ENCODE results near the gene AUTS2. TPM values are rescaled to one million over a fixed set of nuclear protein-coding genes. Genes with fewer than 3 reads are reported as not detected.

AUTS2 gene
- total and polyA plus RNA-seq, 4 donors: 4.9 to 24.4 (median 7.0) TPM

- Histone ChIP-seq H3K4me1 (ENCODE audit: control insufficient read depth in 4 of 4, insufficient read depth in 4 of 4, low read length in 3 of 4) (no peaks in the 10 kb centered on the region), H3K9me3 (ENCODE audit: control insufficient read depth in 4 of 4, low read length in 3 of 4) (no peaks in the 10 kb centered on the region), H3K27me3 (ENCODE audit: control insufficient read depth in 4 of 4, insufficient read depth in 4 of 4, low read length in 3 of 4) (no peaks in the 10 kb centered on the region), H3K36me3 (ENCODE audit: control insufficient read depth in 4 of 4, insufficient read depth in 3 of 4, low read depth in 1 of 4, low read length in 3 of 4) (no peaks in the 10 kb centered on the region), H3K27ac (ENCODE audit: low read depth in 1 of 2, low read length in 2 of 2) (no peak overlapping the region), H3K9ac (ENCODE audit: low read depth in 1 of 2, low read length in 2 of 2) (no peak overlapping the region), H3K4me3 (ENCODE audit: low read depth in 1 of 3, low read length in 3 of 3) (no peak overlapping the region)
- DNase-seq (ENCODE audit: low spot score): no peak
- TF ChIP-seq FOXA2 (IDR thresholded peaks at IDR 0.05): no peak
- TF ChIP-seq, protein P1, sequence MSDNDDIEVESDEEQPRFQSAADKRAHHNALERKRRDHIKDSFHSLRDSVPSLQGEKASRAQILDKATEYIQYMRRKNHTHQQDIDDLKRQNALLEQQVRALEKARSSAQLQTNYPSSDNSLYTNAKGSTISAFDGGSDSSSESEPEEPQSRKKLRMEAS (IDR thresholded peaks at IDR 0.05): no peak
- TF ChIP-seq YY1 (IDR thresholded peaks at IDR 0.05): no peak
- no peak for TF ChIP-seq EGR1 (IDR thresholded peaks at IDR 0.05; ENCODE audit: low read depth in 2 of 2)
- no peak for TF ChIP-seq HNF4G (IDR thresholded peaks at IDR 0.05)
- TF ChIP-seq JUND (IDR thresholded peaks at IDR 0.05): no peak
- no peak for TF ChIP-seq TAF1 (conservative IDR thresholded peaks at IDR 0.05)
- TF ChIP-seq SP1 (IDR thresholded peaks at IDR 0.05): no peak
- no peak for TF ChIP-seq RXRA (IDR thresholded peaks at IDR 0.05)
- TF ChIP-seq GABPA (IDR thresholded peaks at IDR 0.05 in 1 of 2, conservative IDR thresholded peaks at IDR 0.05 in 1 of 2): no peak
- 92% methylated on average over 5 of the region's 5 CpGs for WGBS
Measured at GRCh38 chr7:69817841-69818635, 219.8 kb downstream of the AUTS2 start.

DNA sequence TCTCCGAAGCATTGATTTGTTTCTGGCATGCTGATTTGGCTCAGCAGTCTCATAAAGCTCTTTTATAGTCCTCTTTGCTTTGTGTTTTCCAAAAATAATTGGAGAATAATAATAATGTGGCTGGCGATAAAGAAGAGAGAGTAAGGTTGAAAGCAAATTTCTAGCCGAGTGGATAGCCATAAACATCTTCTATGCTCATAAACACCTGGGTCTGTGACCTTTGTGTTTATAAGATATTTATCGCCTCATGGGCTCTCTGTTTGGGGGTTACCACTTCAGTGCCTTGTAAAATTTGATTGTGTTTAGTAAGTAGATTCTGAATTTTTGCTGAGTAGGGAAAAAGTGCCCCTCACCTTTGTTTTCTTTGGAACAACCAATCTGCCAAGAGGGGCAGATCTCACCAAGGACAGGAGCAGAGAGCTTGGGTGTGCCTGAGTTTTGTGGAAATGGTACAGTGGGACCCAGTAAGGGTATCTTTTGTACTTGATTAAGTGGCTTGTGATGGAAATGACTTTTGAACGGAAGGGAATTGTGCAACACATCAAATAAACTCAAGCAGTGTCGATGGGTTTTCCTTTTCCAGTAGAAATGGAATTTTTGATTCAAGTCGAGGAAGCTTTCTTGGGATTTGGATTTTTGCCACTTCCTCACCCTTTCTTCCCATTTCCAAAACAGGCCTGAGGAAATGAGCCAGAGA lies 220.5 kb downstream of the AUTS2 start:
- TF ChIP-seq REST (IDR thresholded peaks at IDR 0.05) (no peak), SP1 (IDR thresholded peaks at IDR 0.05) (no peak), JUND (IDR thresholded peaks at IDR 0.05) (no peak), TAF1 (conservative IDR thresholded peaks at IDR 0.05) (no peak), RXRA (IDR thresholded peaks at IDR 0.05) (no peak), HNF4G (IDR thresholded peaks at IDR 0.05) (no peak), ZBTB33 (IDR thresholded peaks at IDR 0.05) (no peak), FOXA1 (IDR thresholded peaks at IDR 0.05) (no peak), HNF4A (conservative IDR thresholded peaks at IDR 0.05) (no peak), NR2F2 (IDR thresholded peaks at IDR 0.05) (no peak), GABPA (IDR thresholded peaks at IDR 0.05 in 1 of 2, conservative IDR thresholded peaks at IDR 0.05 in 1 of 2) (no peak), FOXA2 (IDR thresholded peaks at IDR 0.05) (no peak), YY1 (IDR thresholded peaks at IDR 0.05) (no peak), EGR1 (IDR thresholded peaks at IDR 0.05; ENCODE audit: low read depth in 2 of 2) (no peak), RAD21 (IDR thresholded peaks at IDR 0.05) (no peak)
- TF ChIP-seq, protein P2, sequence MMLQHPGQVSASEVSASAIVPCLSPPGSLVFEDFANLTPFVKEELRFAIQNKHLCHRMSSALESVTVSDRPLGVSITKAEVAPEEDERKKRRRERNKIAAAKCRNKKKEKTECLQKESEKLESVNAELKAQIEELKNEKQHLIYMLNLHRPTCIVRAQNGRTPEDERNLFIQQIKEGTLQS (IDR thresholded peaks at IDR 0.05): no peak
- TF ChIP-seq, protein P1 (IDR thresholded peaks at IDR 0.05): no peak
- Histone ChIP-seq H3K4me3 (ENCODE audit: low read depth in 1 of 3, low read length in 3 of 3) (no peak overlapping the region), H3K9ac (ENCODE audit: low read depth in 1 of 2, low read length in 2 of 2) (no peak overlapping the region), H3K9me3 (ENCODE audit: control insufficient read depth in 4 of 4, low read length in 3 of 4) (no peaks in the 10 kb centered on the region), H3K36me3 (ENCODE audit: control insufficient read depth in 4 of 4, insufficient read depth in 3 of 4, low read depth in 1 of 4, low read length in 3 of 4) (no peaks in the 10 kb centered on the region), H3K4me1 (ENCODE audit: control insufficient read depth in 4 of 4, insufficient read depth in 4 of 4, low read length in 3 of 4) (no peaks in the 10 kb centered on the region), H3K27me3 (ENCODE audit: control insufficient read depth in 4 of 4, insufficient read depth in 4 of 4, low read length in 3 of 4) (no peaks in the 10 kb centered on the region), H3K27ac (ENCODE audit: low read depth in 1 of 2, low read length in 2 of 2) (no peak overlapping the region)
- WGBS: 67% methylated on average over 7 of the region's 7 CpGs
- DNase-seq (ENCODE audit: low spot score): no peak
